Neural cell (in vitro differentiated cells): ENCODE measurements around the gene CSF2. TPM values are rescaled to one million over a fixed set of nuclear protein-coding genes. Genes with fewer than 3 reads are reported as not detected.

Experiments used
- H2AFZ ChIP-seq: fragments of 200-600, 300-800 bp; sonication (generic), shearing (Covaris generic); 2 replicates; pipeline ENCODE4 v1.6.0; 2014; ENCODE audit warnings: low read depth, mild to moderate bottlenecking, antibody characterized with exemption, low read length, moderate library complexity
- H3F3A ChIP-seq: fragments of 200-600 bp; shearing (Covaris generic); 2 replicates; pipeline ENCODE4 v1.6.1; 2016; ENCODE audit warnings: mild to moderate bottlenecking, moderate library complexity, mixed read lengths, antibody characterized with exemption, low read length; ENCODE audit not compliant: insufficient read depth, poor library complexity, severe bottlenecking
- H3K27ac ChIP-seq: fragments of 200-600, 300-800 bp; sonication (generic), shearing (Covaris generic); 2 replicates; pipeline ENCODE4 v1.5.1; 2014; ENCODE audit warnings: mild to moderate bottlenecking, low read length, moderate library complexity
- H3K27me3 ChIP-seq: fragments of 300-800, 200-600 bp; sonication (generic), shearing (Covaris generic); 2 replicates; pipeline ENCODE4 v1.6.0; 2014; ENCODE audit warnings: mild to moderate bottlenecking, low read depth, low read length, moderate library complexity; ENCODE audit not compliant: insufficient read depth
- H3K36me3 ChIP-seq: fragments of 300-800, 200-600 bp; sonication (generic), shearing (Covaris generic); 2 replicates; pipeline ENCODE4 v1.5.1; 2014; ENCODE audit warnings: mild to moderate bottlenecking, antibody characterized with exemption, low read length, moderate library complexity; ENCODE audit not compliant: insufficient read depth
- H3K4me2 ChIP-seq: fragments of 300-800, 200-600 bp; sonication (generic), shearing (Covaris generic); 2 replicates; pipeline ENCODE4 v1.6.0; 2014; ENCODE audit warnings: mild to moderate bottlenecking, low read length
- H3K4me3 ChIP-seq: fragments of 300-800, 200-600 bp; sonication (generic), shearing (Covaris generic); 2 replicates; pipeline ENCODE4 v1.5.1; 2014; ENCODE audit warnings: mild to moderate bottlenecking, low read length, moderate library complexity
- H3K79me2 ChIP-seq: fragments of 200-600 bp; shearing (Covaris generic); replicated peaks from 2 replicates; pipeline ENCODE4 v1.6.0; 2014; ENCODE audit warnings: mild to moderate bottlenecking, low read length, moderate library complexity; ENCODE audit not compliant: insufficient read depth
- H3K9ac ChIP-seq: fragments of 300-800, 200-600 bp; sonication (generic), shearing (Covaris generic); 2 replicates; pipeline ENCODE4 v1.6.1; 2016; ENCODE audit warnings: mild to moderate bottlenecking, low read length, mixed read lengths
- H3K9me2 ChIP-seq: fragments of 200-600 bp; shearing (Covaris generic); 2 replicates; pipeline ENCODE4 v1.6.1; 2016; ENCODE audit warnings: mild to moderate bottlenecking, low read length, mixed read lengths; ENCODE audit not compliant: insufficient read depth
- H3K9me3 ChIP-seq: fragments of 200-600, 300-800 bp; sonication (generic), shearing (Covaris generic); 2 replicates; pipeline ENCODE4 v1.6.1; 2016; ENCODE audit warnings: mild to moderate bottlenecking, mixed run types, low read length, moderate library complexity, mixed read lengths
- H4K20me1 ChIP-seq: fragments of 200-600 bp; shearing (Covaris generic); 2 replicates; pipeline ENCODE4 v1.6.1; 2016; ENCODE audit warnings: mild to moderate bottlenecking, mixed run types; ENCODE audit not compliant: insufficient read depth
- CTCF ChIP-seq: fragments of 450-650 bp; IDR thresholded peaks from 2 replicates; pipeline ENCODE4 v1.5.1; 2014; ENCODE audit warnings: antibody characterized with exemption, mild to moderate bottlenecking, moderate library complexity; ENCODE audit not compliant: poor library complexity, severe bottlenecking
- EP300 ChIP-seq: fragments of 450-650 bp; conservative IDR thresholded peaks from 2 replicates; pipeline ENCODE4 v1.6.1; 2014; ENCODE audit warnings: antibody characterized with exemption, mild to moderate bottlenecking, moderate library complexity; ENCODE audit not compliant: poor library complexity, severe bottlenecking
- EZH2 ChIP-seq: fragments of 200-600, 300-800 bp; shearing (Covaris generic), sonication (generic); IDR thresholded peaks from 2 replicates; pipeline ENCODE4 v1.6.1; 2014; ENCODE audit warnings: antibody characterized with exemption, low read length, borderline replicate concordance, mild to moderate bottlenecking; ENCODE audit not compliant: insufficient read depth, poor library complexity, severe bottlenecking
- MXI1 ChIP-seq: fragments of 450-650 bp; conservative IDR thresholded peaks from 2 replicates; pipeline ENCODE4 v1.6.1; 2014; ENCODE audit warnings: antibody characterized with exemption, mild to moderate bottlenecking; ENCODE audit not compliant: poor library complexity, severe bottlenecking
- POLR2AphosphoS5 ChIP-seq: IDR thresholded peaks from 2 replicates; pipeline ENCODE4 v1.6.1; 2012
- RAD21 ChIP-seq: fragments of 450-650 bp; conservative IDR thresholded peaks from 2 replicates; pipeline ENCODE4 v1.6.1; 2014; ENCODE audit warnings: antibody characterized with exemption, mild to moderate bottlenecking, moderate library complexity
- SMC3 ChIP-seq: fragments of 450-650 bp; conservative IDR thresholded peaks from 2 replicates; pipeline ENCODE4 v1.6.1; 2014; ENCODE audit warnings: antibody characterized with exemption, mild to moderate bottlenecking, moderate library complexity; ENCODE audit not compliant: poor library complexity
- TAF1 ChIP-seq: IDR thresholded peaks from 2 replicates; pipeline ENCODE4 v1.6.1; 2012; ENCODE audit warnings: low read depth
- polyA minus RNA-seq: library from RNA; depleted of rRNA, polyadenylated mRNA; stranded (reverse); fragments of >200 nt; gene quantifications from 2 replicates; pipeline ENCODE4 v1.2.3, GENCODE V29; 2014
- polyA plus RNA-seq: library from polyadenylated mRNA; depleted of rRNA; stranded (reverse); fragments of >200 nt; gene quantifications from 2 replicates; pipeline ENCODE4 v1.2.3, GENCODE V29; 2014
- TF ChIP-seq, protein P1 (sequence below): IDR thresholded peaks from 2 replicates; pipeline ENCODE4 v1.6.1; 2012; ENCODE audit warnings: borderline replicate concordance

Gene CSF2
- polyA plus RNA-seq (not detected in 2 replicates), polyA minus RNA-seq (not detected in 2 replicates)

DNA sequence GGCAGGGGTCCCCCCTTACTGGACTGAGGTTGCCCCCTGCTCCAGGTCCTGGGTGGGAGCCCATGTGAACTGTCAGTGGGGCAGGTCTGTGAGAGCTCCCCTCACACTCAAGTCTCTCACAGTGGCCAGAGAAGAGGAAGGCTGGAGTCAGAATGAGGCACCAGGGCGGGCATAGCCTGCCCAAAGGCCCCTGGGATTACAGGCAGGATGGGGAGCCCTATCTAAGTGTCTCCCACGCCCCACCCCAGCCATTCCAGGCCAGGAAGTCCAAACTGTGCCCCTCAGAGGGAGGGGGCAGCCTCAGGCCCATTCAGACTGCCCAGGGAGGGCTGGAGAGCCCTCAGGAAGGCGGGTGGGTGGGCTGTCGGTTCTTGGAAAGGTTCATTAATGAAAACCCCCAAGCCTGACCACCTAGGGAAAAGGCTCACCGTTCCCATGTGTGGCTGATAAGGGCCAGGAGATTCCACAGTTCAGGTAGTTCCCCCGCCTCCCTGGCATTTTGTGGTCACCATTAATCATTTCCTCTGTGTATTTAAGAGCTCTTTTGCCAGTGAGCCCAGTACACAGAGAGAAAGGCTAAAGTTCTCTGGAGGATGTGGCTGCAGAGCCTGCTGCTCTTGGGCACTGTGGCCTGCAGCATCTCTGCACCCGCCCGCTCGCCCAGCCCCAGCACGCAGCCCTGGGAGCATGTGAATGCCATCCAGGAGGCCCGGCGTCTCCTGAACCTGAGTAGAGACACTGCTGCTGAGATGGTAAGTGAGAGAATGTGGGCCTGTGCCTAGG lies at the start of gene CSF2:
Gene CSF2 (plus strand): TSS at position 559 of the 783 bp plus-strand sequence. CDS start 35 bp downstream, at position 594.
- Histone ChIP-seq H3F3A (no peaks in the 10 kb centered on the region), H3K9me2 (no peaks in the 10 kb centered on the region), H3K4me2 (no peak within 1 kb of the TSS), H3K79me2 (no peaks in the 10 kb centered on the region), H3K27me3 (no peaks in the 10 kb centered on the region), H2AFZ (no peak within 1 kb of the TSS), H4K20me1 (no peaks in the 10 kb centered on the region), H3K9me3 (no peaks in the 10 kb centered on the region), H3K36me3 (no peaks in the 10 kb centered on the region), H3K4me3 (no peak within 1 kb of the TSS), H3K9ac (no peak within 1 kb of the TSS), H3K27ac (no peak within 1 kb of the TSS)
- TF ChIP-seq RAD21 (no peak), EZH2 (no peak), SMC3 (no peak), POLR2AphosphoS5 (no peak), MXI1 (no peak), EP300 (no peak), TAF1 (no peak), CTCF (no peak)
- TF ChIP-seq, protein P1, sequence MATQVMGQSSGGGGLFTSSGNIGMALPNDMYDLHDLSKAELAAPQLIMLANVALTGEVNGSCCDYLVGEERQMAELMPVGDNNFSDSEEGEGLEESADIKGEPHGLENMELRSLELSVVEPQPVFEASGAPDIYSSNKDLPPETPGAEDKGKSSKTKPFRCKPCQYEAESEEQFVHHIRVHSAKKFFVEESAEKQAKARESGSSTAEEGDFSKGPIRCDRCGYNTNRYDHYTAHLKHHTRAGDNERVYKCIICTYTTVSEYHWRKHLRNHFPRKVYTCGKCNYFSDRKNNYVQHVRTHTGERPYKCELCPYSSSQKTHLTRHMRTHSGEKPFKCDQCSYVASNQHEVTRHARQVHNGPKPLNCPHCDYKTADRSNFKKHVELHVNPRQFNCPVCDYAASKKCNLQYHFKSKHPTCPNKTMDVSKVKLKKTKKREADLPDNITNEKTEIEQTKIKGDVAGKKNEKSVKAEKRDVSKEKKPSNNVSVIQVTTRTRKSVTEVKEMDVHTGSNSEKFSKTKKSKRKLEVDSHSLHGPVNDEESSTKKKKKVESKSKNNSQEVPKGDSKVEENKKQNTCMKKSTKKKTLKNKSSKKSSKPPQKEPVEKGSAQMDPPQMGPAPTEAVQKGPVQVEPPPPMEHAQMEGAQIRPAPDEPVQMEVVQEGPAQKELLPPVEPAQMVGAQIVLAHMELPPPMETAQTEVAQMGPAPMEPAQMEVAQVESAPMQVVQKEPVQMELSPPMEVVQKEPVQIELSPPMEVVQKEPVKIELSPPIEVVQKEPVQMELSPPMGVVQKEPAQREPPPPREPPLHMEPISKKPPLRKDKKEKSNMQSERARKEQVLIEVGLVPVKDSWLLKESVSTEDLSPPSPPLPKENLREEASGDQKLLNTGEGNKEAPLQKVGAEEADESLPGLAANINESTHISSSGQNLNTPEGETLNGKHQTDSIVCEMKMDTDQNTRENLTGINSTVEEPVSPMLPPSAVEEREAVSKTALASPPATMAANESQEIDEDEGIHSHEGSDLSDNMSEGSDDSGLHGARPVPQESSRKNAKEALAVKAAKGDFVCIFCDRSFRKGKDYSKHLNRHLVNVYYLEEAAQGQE = no peak

- Histone ChIP-seq H3K36me3 (no peaks in the 10 kb centered on the region), H3K9me2 (no peaks in the 10 kb centered on the region), H3K27ac (no peak overlapping the region), H3K27me3 (no peaks in the 10 kb centered on the region), H2AFZ (no peak overlapping the region), H4K20me1 (no peaks in the 10 kb centered on the region), H3K9ac (no peak overlapping the region), H3K4me2 (no peak overlapping the region), H3K79me2 (no peaks in the 10 kb centered on the region), H3F3A (no peaks in the 10 kb centered on the region), H3K4me3 (no peak overlapping the region), H3K9me3 (no peaks in the 10 kb centered on the region)
- TF ChIP-seq POLR2AphosphoS5 = no peak
- no peak for TF ChIP-seq TAF1
- TF ChIP-seq CTCF = no peak
- TF ChIP-seq, protein P1 = no peak
- TF ChIP-seq SMC3 = no peak
- TF ChIP-seq MXI1 = no peak
- TF ChIP-seq EZH2 = no peak
- TF ChIP-seq EP300 = no peak
- no peak for TF ChIP-seq RAD21
Measured at GRCh38 chr5:132024117-132024435, 49.5 kb upstream of the CSF2 start.
